Smooth muscle cell of the coronary artery (primary cell): ENCODE data around the gene IDS. TPM values are rescaled to one million over a fixed set of nuclear protein-coding genes. Genes with fewer than 3 reads are reported as not detected.

ENCODE experiments used
- total RNA-seq: library from RNA; depleted of rRNA; stranded (reverse); fragments of >200 nt; gene quantifications from 2 replicates; pipeline ENCODE4 v1.2.3, GENCODE V29; 2014; ENCODE audit warnings: low replicate concordance

IDS gene, protein sequence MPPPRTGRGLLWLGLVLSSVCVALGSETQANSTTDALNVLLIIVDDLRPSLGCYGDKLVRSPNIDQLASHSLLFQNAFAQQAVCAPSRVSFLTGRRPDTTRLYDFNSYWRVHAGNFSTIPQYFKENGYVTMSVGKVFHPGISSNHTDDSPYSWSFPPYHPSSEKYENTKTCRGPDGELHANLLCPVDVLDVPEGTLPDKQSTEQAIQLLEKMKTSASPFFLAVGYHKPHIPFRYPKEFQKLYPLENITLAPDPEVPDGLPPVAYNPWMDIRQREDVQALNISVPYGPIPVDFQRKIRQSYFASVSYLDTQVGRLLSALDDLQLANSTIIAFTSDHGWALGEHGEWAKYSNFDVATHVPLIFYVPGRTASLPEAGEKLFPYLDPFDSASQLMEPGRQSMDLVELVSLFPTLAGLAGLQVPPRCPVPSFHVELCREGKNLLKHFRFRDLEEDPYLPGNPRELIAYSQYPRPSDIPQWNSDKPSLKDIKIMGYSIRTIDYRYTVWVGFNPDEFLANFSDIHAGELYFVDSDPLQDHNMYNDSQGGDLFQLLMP
- total RNA-seq = 28.5 and 30.6 TPM in 2 replicates

DNA sequence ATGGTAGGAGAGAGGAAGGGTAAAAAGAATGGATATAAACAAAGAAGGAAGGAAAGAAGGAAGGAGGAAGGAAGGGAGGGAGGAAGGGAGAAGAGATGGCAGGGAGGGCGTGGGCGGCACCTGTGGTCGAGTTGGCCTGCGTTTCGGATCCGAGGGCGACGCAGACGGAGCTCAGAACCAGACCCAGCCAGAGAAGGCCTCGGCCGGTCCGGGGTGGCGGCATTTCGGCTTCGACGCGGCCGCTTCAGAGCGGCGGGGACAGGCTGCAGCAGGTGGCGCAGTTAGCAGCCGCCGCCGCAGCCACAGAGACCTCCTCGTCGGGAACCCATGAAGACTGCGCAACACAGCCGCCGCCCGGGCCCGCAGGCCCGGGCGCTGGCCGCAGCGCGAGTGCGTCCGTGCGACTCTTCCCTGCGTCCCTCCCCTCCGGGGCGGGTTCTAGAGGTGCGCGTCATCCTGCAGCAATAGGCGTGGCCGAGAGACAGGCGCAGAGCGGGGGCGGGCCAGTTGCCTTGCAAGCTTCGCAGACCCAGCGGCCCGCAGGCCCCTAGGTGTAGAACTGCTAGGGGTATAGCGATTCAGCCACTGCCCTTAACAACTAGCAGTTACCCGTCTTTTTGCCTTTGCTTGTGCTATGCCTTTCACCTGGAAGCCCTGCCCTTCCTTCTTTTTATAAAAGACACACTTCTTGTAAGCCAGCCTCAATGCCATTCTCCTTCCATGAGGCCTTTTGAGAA, at the start of gene IDS:
Gene IDS (minus strand): TSS at position 392 of the 737 bp plus-strand sequence. CDS start 169 bp downstream, at position 223.

DNA sequence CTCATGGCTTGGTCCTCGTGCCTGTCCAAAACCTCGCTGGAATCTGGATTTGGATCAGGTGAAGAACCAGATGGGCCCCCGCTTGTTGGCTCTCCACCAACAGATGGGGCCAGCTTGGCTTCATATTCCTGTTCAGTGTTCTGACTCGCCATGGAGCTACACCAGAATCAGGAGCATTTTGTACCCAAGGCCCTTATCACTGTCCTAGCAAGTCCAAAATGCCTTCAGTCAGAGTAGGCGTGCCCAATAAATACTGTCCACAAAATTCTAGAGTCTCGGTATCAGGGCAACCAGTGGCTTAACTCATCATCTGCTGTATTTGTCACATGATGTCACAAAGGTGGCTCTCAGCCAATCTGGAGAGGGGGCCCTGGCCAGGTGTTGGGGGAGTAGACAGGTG, 44.6 kb upstream of the IDS start, which contains the start of gene HSFX3:
Gene HSFX3 (minus strand): TSS at position 224 of the 400 bp plus-strand sequence. CDS start 72 bp downstream, at position 152.

DNA sequence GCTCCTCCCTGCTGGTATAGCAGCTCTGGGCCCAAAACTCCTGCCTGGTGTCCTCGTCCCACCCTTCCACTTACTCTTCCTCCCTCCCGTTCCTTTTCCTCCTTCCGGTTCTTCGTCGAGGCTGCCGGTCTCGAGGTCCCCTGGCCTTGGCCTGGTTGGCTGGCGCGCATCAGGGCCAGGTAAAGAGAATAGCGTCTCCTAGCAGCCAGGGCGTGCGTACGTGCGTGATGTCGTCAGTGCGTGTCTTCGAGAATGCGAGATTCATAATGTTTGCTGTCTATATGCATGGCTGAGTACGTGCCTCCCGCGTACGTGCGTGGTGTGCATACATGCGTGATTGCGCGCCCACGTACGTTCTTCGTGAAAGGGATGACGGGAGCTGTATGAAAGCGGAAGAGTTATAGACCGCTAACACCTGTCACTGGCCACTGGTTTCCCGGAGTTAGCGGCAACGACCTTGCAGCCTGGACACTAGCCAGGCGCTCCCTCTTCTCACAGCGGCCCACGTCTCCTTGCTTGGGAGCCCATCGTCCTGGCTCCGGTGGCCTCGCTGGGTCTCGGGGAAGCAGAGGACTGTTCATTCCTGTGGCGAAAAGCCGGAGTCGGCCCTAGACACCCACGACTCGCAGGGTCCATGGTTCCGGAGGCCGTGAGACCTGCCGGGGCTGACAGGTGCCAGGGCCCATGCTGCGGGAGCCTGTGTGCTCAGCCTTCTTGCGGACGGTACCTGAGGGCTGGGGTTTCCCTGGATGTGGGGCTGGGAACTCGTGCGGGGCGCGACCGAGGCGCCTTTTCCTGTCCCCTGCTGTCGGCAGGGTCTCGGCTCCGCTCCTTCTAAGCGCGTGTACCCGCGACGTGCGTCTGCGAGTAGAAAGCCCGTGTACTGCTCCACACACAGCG, 35.8 kb upstream of the IDS start, which contains the start of gene EOLA1:
Gene EOLA1 (plus strand): TSS at position 392 of the 900 bp plus-strand sequence. CDS start 4,619 bp downstream, outside the sequence.

Other genes with a start within 250 kb of the IDS start
- 12.9 and 16.6 TPM in 2 replicates for gene EOLA1, start 35.7 kb upstream of the IDS start, total RNA-seq
- not detected in 2 replicates for gene HSFX3, start 44.6 kb upstream of the IDS start, total RNA-seq
- gene MAGEA9B, start 82.2 kb upstream of the IDS start, total RNA-seq = not detected in 2 replicates
- gene HSFX2, start 90.0 kb upstream of the IDS start, total RNA-seq = 0.30 TPM in 1 of 2 replicates, not detected in the other
- gene TMEM185A, start 126.5 kb upstream of the IDS start, total RNA-seq = 18.1 and 37.3 TPM in 2 replicates
- not detected in 2 replicates for gene MAGEA11, start 206.8 kb upstream of the IDS start, total RNA-seq